WTC11 (cell line): ENCODE results near the gene NPAS3. TPM values are rescaled to one million over a fixed set of nuclear protein-coding genes. Genes with fewer than 3 reads are reported as not detected.

Experiments
- ATAC-seq: fragments of 200-7000 bp; cut with Tn5 transposase; 2 replicates; pipeline ENCODE4 v1.10.0; 2021; ENCODE audit warnings: mild to moderate bottlenecking, moderate library complexity
- CTCF ChIA-PET: fragments of 300-600 bp; sonication (Branson Sonifier 250); formaldehyde crosslinking; loops from one replicate; lab custom pipeline; 2021; ENCODE audit warnings: antibody characterized with exemption; lab: Charles Lee
- POLR2A ChIA-PET: fragments of 350-600 bp; sonication (Branson Sonifier 250); formaldehyde crosslinking; loops from one replicate; lab custom pipeline; 2021; ENCODE audit warnings: antibody characterized with exemption; lab: Charles Lee
- DNase-seq: peaks from one replicate; pipeline ENCODE4 v3.0.0; 2021; ENCODE audit warnings: low spot score
- H3K27ac Mint-ChIP-seq: 2 replicates; pipeline ENCODE4 v1.8.0; 2021; ENCODE audit warnings: mixed read lengths
- H3K27me3 Mint-ChIP-seq: 2 replicates; pipeline ENCODE4 v1.8.0; 2021; ENCODE audit warnings: low read depth, mild to moderate bottlenecking, moderate library complexity, mixed read lengths
- H3K36me3 Mint-ChIP-seq: 2 replicates; pipeline ENCODE4 v1.8.0; 2021; ENCODE audit warnings: mixed read lengths
- H3K4me1 Mint-ChIP-seq: 2 replicates; pipeline ENCODE4 v1.8.0; 2022; ENCODE audit warnings: mixed read lengths
- H3K4me3 Mint-ChIP-seq: 2 replicates; pipeline ENCODE4 v1.8.0; 2021; ENCODE audit warnings: mild to moderate bottlenecking, moderate library complexity, mixed read lengths
- H3K9me3 Mint-ChIP-seq: 2 replicates; pipeline ENCODE4 v1.8.0; 2021; ENCODE audit warnings: mixed read lengths
- CREB1 ChIP-seq: sonication (generic); formaldehyde crosslinking; IDR thresholded peaks from 2 replicates; pipeline ENCODE4 v1.8.0; 2023; ENCODE audit warnings: mild to moderate bottlenecking, missing genetic modification reagents
- ETV6 ChIP-seq: sonication (generic); formaldehyde crosslinking; IDR thresholded peaks from 2 replicates; pipeline ENCODE4 v1.8.1; 2022; ENCODE audit warnings: mild to moderate bottlenecking, missing genetic modification reagents
- GTF2I ChIP-seq: fragments of 250-450 bp; sonication (Bioruptor Pico); conservative IDR thresholded peaks from 2 replicates; pipeline ENCODE4 v1.4.0; 2021; ENCODE audit warnings: mild to moderate bottlenecking
- IRF2 ChIP-seq: sonication (generic); formaldehyde crosslinking; IDR thresholded peaks from 2 replicates; pipeline ENCODE4 v1.8.0; 2022; ENCODE audit warnings: low read depth, missing genetic modification reagents, borderline replicate concordance
- KAT7 ChIP-seq: sonication (generic); formaldehyde crosslinking; IDR thresholded peaks from 2 replicates; pipeline ENCODE4 v1.8.1; 2023; ENCODE audit warnings: missing genetic modification reagents, mild to moderate bottlenecking, borderline replicate concordance
- MLX ChIP-seq: sonication (generic); formaldehyde crosslinking; IDR thresholded peaks from 2 replicates; pipeline ENCODE4 v1.8.1; 2023; ENCODE audit warnings: mild to moderate bottlenecking, missing genetic modification reagents, moderate library complexity
- MYBL2 ChIP-seq: sonication (generic); formaldehyde crosslinking; IDR thresholded peaks from 2 replicates; pipeline ENCODE4 v1.8.1; 2023; ENCODE audit warnings: mild to moderate bottlenecking, moderate library complexity, missing genetic modification reagents
- NR3C1 ChIP-seq: sonication (generic); formaldehyde crosslinking; conservative IDR thresholded peaks from 2 replicates; pipeline ENCODE4 v1.8.1; 2023; ENCODE audit warnings: low read depth, mild to moderate bottlenecking, missing genetic modification reagents
- SMAD4 ChIP-seq: sonication (generic); formaldehyde crosslinking; IDR thresholded peaks from 2 replicates; pipeline ENCODE4 v1.8.0; 2022; ENCODE audit warnings: mild to moderate bottlenecking, missing genetic modification reagents
- SP1 ChIP-seq: sonication (generic); formaldehyde crosslinking; conservative IDR thresholded peaks from 2 replicates; pipeline ENCODE4 v1.8.1; 2022; ENCODE audit warnings: missing genetic modification reagents
- ZBTB21 ChIP-seq: sonication (generic); formaldehyde crosslinking; IDR thresholded peaks from 2 replicates; pipeline ENCODE4 v1.8.1; 2023; ENCODE audit warnings: mild to moderate bottlenecking, missing genetic modification reagents, borderline replicate concordance
- ZBTB43 ChIP-seq: sonication (generic); formaldehyde crosslinking; IDR thresholded peaks from 2 replicates; pipeline ENCODE4 v1.8.1; 2023; ENCODE audit warnings: mild to moderate bottlenecking, missing genetic modification reagents
- ZNF219 ChIP-seq: sonication (generic); formaldehyde crosslinking; IDR thresholded peaks from 2 replicates; pipeline ENCODE4 v1.8.0; 2023; ENCODE audit warnings: missing genetic modification reagents, mild to moderate bottlenecking, borderline replicate concordance
- ZNF263 ChIP-seq: sonication (generic); formaldehyde crosslinking; IDR thresholded peaks from 2 replicates; pipeline ENCODE4 v1.8.1; 2022; ENCODE audit warnings: low read depth, mild to moderate bottlenecking, moderate library complexity, missing genetic modification reagents
- ZNF425 ChIP-seq: fragments of 250-450 bp; sonication (Bioruptor Pico); conservative IDR thresholded peaks from 2 replicates; pipeline ENCODE4 v1.9.0; 2021; ENCODE audit warnings: mild to moderate bottlenecking
- total RNA-seq: library from RNA; stranded (reverse); gene quantifications from 3 replicates; pipeline ENCODE4 v1.2.3, GENCODE V29; 2021
- TF ChIP-seq, protein P1 (sequence below): sonication (generic); formaldehyde crosslinking; IDR thresholded peaks from 2 replicates; pipeline ENCODE4 v1.8.0; 2023; ENCODE audit warnings: missing genetic modification reagents
- TF ChIP-seq, protein P2 (sequence below): sonication (generic); formaldehyde crosslinking; IDR thresholded peaks from 2 replicates; pipeline ENCODE4 v1.8.1; 2022; ENCODE audit warnings: low read depth, missing genetic modification reagents, borderline replicate concordance
- TF ChIP-seq, protein P3 (sequence below): sonication (generic); formaldehyde crosslinking; IDR thresholded peaks from 2 replicates; pipeline ENCODE4 v1.8.1; 2022; ENCODE audit warnings: mild to moderate bottlenecking, missing genetic modification reagents, moderate library complexity, borderline replicate concordance
- TF ChIP-seq, protein P4 (sequence below): sonication (generic); formaldehyde crosslinking; IDR thresholded peaks from 2 replicates; pipeline ENCODE4 v1.8.0; 2022; ENCODE audit warnings: missing genetic modification reagents
- TF ChIP-seq, protein P5 (sequence below): sonication (generic); formaldehyde crosslinking; IDR thresholded peaks from 2 replicates; pipeline ENCODE4 v1.8.0; 2022; ENCODE audit warnings: mild to moderate bottlenecking, missing genetic modification reagents

The NPAS3 gene
- total RNA-seq, 1 experiment from 2014 or later: 3.2 TPM

- TF ChIP-seq SMAD4 (CRISPR knock-in tag) (no peak), KAT7 (CRISPR knock-in tag) (no peak), IRF2 (CRISPR knock-in tag) (no peak), GTF2I (CRISPR knock-in tag) (no peak), MLX (CRISPR knock-in tag) (no peak), ZBTB43 (CRISPR knock-in tag) (no peak)
- TF ChIP-seq, protein P1, sequence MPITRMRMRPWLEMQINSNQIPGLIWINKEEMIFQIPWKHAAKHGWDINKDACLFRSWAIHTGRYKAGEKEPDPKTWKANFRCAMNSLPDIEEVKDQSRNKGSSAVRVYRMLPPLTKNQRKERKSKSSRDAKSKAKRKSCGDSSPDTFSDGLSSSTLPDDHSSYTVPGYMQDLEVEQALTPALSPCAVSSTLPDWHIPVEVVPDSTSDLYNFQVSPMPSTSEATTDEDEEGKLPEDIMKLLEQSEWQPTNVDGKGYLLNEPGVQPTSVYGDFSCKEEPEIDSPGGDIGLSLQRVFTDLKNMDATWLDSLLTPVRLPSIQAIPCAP (CRISPR knock-in tag): no peak
- TF ChIP-seq, protein P2, sequence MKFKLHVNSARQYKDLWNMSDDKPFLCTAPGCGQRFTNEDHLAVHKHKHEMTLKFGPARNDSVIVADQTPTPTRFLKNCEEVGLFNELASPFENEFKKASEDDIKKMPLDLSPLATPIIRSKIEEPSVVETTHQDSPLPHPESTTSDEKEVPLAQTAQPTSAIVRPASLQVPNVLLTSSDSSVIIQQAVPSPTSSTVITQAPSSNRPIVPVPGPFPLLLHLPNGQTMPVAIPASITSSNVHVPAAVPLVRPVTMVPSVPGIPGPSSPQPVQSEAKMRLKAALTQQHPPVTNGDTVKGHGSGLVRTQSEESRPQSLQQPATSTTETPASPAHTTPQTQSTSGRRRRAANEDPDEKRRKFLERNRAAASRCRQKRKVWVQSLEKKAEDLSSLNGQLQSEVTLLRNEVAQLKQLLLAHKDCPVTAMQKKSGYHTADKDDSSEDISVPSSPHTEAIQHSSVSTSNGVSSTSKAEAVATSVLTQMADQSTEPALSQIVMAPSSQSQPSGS: no peak
- TF ChIP-seq, protein P3, sequence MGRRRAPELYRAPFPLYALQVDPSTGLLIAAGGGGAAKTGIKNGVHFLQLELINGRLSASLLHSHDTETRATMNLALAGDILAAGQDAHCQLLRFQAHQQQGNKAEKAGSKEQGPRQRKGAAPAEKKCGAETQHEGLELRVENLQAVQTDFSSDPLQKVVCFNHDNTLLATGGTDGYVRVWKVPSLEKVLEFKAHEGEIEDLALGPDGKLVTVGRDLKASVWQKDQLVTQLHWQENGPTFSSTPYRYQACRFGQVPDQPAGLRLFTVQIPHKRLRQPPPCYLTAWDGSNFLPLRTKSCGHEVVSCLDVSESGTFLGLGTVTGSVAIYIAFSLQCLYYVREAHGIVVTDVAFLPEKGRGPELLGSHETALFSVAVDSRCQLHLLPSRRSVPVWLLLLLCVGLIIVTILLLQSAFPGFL (CRISPR knock-in tag): no peak
Measured at GRCh38 chr14:33806905-33807304, 868.2 kb downstream of the NPAS3 start (continued).

DNA sequence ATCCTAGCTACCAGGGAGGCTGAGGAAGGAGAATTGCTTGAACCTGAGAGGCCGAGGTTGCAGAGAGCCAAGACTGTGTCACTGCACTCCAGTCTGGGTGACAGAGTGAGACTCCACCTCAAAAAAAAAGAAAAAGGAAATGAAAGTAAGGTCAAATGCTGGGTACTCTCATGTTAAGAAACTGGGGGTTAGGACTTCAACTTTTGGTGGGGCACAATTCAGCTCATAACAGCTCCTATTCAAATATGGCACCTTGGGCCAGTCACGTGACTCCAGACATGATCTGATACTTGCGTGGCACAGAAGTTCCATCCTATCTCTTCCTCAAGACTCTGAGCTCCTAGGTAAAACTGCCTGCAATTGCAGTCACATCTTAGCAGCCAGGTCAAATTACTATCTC lies 869.5 kb downstream of the NPAS3 start:
- H3K27me3 Mint-ChIP-seq: no peaks in the 10 kb centered on the region
- no peak for DNase-seq
- ChIA-PET POLR2A (no interaction called here), CTCF (interaction anchor here (1.0 kb wide), 1 partner anchor 132 kb away, joined by 3 read pairs; no protein-coding TSS in a partner anchor)
- peaks cover 4% of the 10 kb centered on the region for H3K4me1 Mint-ChIP-seq
- no peak for ATAC-seq
- H3K4me3 Mint-ChIP-seq: no peak overlapping the region
- no peak overlapping the region for H3K27ac Mint-ChIP-seq
- no peaks in the 10 kb centered on the region for H3K9me3 Mint-ChIP-seq
- no peaks in the 10 kb centered on the region for H3K36me3 Mint-ChIP-seq
- TF ChIP-seq ZNF219 (CRISPR knock-in tag) (no peak), CREB1 (no peak), MYBL2 (CRISPR knock-in tag) (no peak), ZNF425 (CRISPR knock-in tag) (no peak), ETV6 (no peak), ZNF263 (CRISPR knock-in tag) (no peak), NR3C1 (no peak), GTF2I (CRISPR knock-in tag) (no peak), ZBTB21 (CRISPR knock-in tag) (no peak), SP1 (CRISPR knock-in tag) (no peak)
- TF ChIP-seq, protein P4, sequence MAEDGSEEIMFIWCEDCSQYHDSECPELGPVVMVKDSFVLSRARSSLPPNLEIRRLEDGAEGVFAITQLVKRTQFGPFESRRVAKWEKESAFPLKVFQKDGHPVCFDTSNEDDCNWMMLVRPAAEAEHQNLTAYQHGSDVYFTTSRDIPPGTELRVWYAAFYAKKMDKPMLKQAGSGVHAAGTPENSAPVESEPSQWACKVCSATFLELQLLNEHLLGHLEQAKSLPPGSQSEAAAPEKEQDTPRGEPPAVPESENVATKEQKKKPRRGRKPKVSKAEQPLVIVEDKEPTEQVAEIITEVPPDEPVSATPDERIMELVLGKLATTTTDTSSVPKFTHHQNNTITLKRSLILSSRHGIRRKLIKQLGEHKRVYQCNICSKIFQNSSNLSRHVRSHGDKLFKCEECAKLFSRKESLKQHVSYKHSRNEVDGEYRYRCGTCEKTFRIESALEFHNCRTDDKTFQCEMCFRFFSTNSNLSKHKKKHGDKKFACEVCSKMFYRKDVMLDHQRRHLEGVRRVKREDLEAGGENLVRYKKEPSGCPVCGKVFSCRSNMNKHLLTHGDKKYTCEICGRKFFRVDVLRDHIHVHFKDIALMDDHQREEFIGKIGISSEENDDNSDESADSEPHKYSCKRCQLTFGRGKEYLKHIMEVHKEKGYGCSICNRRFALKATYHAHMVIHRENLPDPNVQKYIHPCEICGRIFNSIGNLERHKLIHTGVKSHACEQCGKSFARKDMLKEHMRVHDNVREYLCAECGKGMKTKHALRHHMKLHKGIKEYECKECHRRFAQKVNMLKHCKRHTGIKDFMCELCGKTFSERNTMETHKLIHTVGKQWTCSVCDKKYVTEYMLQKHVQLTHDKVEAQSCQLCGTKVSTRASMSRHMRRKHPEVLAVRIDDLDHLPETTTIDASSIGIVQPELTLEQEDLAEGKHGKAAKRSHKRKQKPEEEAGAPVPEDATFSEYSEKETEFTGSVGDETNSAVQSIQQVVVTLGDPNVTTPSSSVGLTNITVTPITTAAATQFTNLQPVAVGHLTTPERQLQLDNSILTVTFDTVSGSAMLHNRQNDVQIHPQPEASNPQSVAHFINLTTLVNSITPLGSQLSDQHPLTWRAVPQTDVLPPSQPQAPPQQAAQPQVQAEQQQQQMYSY: no peak
- TF ChIP-seq, protein P3 (CRISPR knock-in tag): no peak
- TF ChIP-seq, protein P5, sequence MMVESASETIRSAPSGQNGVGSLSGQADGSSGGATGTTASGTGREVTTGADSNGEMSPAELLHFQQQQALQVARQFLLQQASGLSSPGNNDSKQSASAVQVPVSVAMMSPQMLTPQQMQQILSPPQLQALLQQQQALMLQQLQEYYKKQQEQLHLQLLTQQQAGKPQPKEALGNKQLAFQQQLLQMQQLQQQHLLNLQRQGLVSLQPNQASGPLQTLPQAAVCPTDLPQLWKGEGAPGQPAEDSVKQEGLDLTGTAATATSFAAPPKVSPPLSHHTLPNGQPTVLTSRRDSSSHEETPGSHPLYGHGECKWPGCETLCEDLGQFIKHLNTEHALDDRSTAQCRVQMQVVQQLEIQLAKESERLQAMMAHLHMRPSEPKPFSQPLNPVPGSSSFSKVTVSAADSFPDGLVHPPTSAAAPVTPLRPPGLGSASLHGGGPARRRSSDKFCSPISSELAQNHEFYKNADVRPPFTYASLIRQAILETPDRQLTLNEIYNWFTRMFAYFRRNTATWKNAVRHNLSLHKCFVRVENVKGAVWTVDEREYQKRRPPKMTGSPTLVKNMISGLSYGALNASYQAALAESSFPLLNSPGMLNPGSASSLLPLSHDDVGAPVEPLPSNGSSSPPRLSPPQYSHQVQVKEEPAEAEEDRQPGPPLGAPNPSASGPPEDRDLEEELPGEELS (CRISPR knock-in tag): no peak
